Heart left ventricle (tissue), 16 donors: ENCODE measurements around the gene YIPF7. TPM values are rescaled to one million over a fixed set of nuclear protein-coding genes. Genes with fewer than 3 reads are reported as not detected.

Experiments used
- ATAC-seq, 4 donors: fragments of 200-7000 bp; cut with Tn5 transposase; one replicate each; pipeline ENCODE4 v1.9.1; 2020 to 2022; ENCODE audit warnings: moderate library complexity in 4 of 4, mild to moderate bottlenecking in 3 of 4, moderate number of reproducible peaks in 1 of 4
- DNase-seq, 5 donors: peaks; one replicate each; pipeline ENCODE4 v3.0.0-alpha.2; 2020
- H3K27ac ChIP-seq, 12 donors: fragments of 200-600 bp; sonication (generic) in 4 of 12; one replicate each; pipeline versions ENCODE4 v1.5.0 to v1.8.0; 2016 to 2022; ENCODE audit warnings: mild to moderate bottlenecking in 2 of 12
- H3K27me3 ChIP-seq, 9 donors: fragments of 200-600 bp; sonication (generic) in 2 of 9; one replicate each; pipeline versions ENCODE4 v1.5.1 to v1.8.0; 2016 to 2022; ENCODE audit warnings: mild to moderate bottlenecking in 3 of 9
- H3K36me3 ChIP-seq, 9 donors: fragments of 200-600 bp; sonication (generic) in 2 of 9; one replicate each; pipeline versions ENCODE4 v1.5.0 to v1.8.0; 2018 to 2022; ENCODE audit warnings: mild to moderate bottlenecking in 2 of 9
- H3K4me1 ChIP-seq, 12 donors: fragments of 200-600 bp; sonication (generic) in 4 of 12; one replicate each; pipeline versions ENCODE4 v1.5.0 to v1.8.0; 2016 to 2022; ENCODE audit warnings: mild to moderate bottlenecking in 3 of 12
- H3K4me3 ChIP-seq, 12 donors: fragments of 200-600 bp; sonication (generic) in 4 of 12; one replicate each; pipeline versions ENCODE4 v1.5.0 to v1.8.0; 2017 to 2022; ENCODE audit warnings: mild to moderate bottlenecking in 9 of 12, moderate library complexity in 4 of 12
- H3K9me3 ChIP-seq, 12 donors: fragments of 200-600 bp; sonication (generic) in 4 of 12; one replicate each; pipeline versions ENCODE4 v1.5.0 to v1.8.0; 2016 to 2022; ENCODE audit warnings: mild to moderate bottlenecking in 1 of 12
- POLR2A ChIP-seq, 2 donors: fragments of 450-650 bp; IDR thresholded peaks; one replicate each; pipeline ENCODE4 v1.6.1; 2017; ENCODE audit warnings: antibody characterized with exemption in 2 of 2, mild to moderate bottlenecking in 2 of 2, moderate library complexity in 2 of 2
- WGBS, 4 donors: extraction: QIAGEN DNeasy Blood & Tissue Kit in 2 of 4; methylation state at CpG; one replicate each; pipeline versions ENCODE4 v1.1.5 to v1.1.7; 2013 to 2018; 5-methylcytosine and 5-hydroxymethylcytosine counted together
- intact Hi-C, 10 donors: fragments of 100-400 bp; cut with DNase I; formaldehyde crosslinking; loops; one replicate each; pipeline versions ENCODE4 v1.11.1 to v1.14.2; 2022
- polyA plus RNA-seq, 2 donors: library from polyadenylated mRNA; stranded (reverse); fragments of 200-250 nt; gene quantifications; one replicate each; pipeline ENCODE4 v1.2.3, GENCODE V29; 2013
- total RNA-seq, 9 donors: library from RNA; depleted of rRNA in 2 of 9; stranded (reverse); fragments of >200 nt in 2 of 9; fragmentation: NEBNext Ultra II Directional in 3 of 9; extraction: Animal tissue kit (Norgen Biotek cat#: 25700) in 3 of 9; gene quantifications; one replicate each; pipeline versions ENCODE4 v1.1.0 to v1.2.4, GENCODE V29; 2016 to 2023
- TF ChIP-seq, protein P1 (sequence below), 12 donors: fragments of 200-600 bp; sonication (generic) in 4 of 12; IDR thresholded peaks; one replicate each; pipeline versions ENCODE4 v1.5.0 to v1.8.0; 2018 to 2022; ENCODE audit warnings: antibody characterized with exemption in 12 of 12, mild to moderate bottlenecking in 5 of 12
- donor health status: ischemic (EF 13 %, LVEDD 7.1; RV severe dilation, severe dysfunction).
- donor health status: healthy with polysubstance abuse.
- donor health status: DM: no; HTN: yes; CAD: no.
- donor health status: DM: no; HTN: no; CAD: no.
- donor health status: ischemic (EF 25% LVEDD 6.9; RV normal size, moderate dysfunction).
- donor health status: ischemic (EF 25% LVEDD 5.7; RV mildly dilated, moderate dysfunction).
- donor health status: healthy.
- donor health status: DM: yes; HTN: yes; CAD: no.
- donor health status: ischemic (EF 35%, LVEDD 5.7; RV mildly dilated, moderate dysfunction).
- donor health status: nonischemic (EF 11% LVEDD 7.7; RV severe dilation, severe dysfunction).
- donor health status: DM: yes; HTN: yes; CAD: no.
- donor health status: PGD.
- donor health status: ischemic (EF 29% LVEDD 5.4; RV normal size, mild dysfunction).
- donor health status: nonischemic (EF 23%, LVEDD 6.1; RV moderate dilation, normal function).

The YIPF7 gene
- total and polyA plus RNA-seq, 11 donors: 0.36 to 1.6 (median 1.1) TPM; not detected in 1

- WGBS, 4 donors: 67 to 88% (median 80%) methylated on average over 4 of the region's 4 CpGs
- no peak for DNase-seq
- no peak for ATAC-seq
- H3K9me3 ChIP-seq: no peaks in the 10 kb centered on the region
- TF ChIP-seq POLR2A (IDR thresholded peaks at IDR 0.05): no peak
- TF ChIP-seq, protein P1, sequence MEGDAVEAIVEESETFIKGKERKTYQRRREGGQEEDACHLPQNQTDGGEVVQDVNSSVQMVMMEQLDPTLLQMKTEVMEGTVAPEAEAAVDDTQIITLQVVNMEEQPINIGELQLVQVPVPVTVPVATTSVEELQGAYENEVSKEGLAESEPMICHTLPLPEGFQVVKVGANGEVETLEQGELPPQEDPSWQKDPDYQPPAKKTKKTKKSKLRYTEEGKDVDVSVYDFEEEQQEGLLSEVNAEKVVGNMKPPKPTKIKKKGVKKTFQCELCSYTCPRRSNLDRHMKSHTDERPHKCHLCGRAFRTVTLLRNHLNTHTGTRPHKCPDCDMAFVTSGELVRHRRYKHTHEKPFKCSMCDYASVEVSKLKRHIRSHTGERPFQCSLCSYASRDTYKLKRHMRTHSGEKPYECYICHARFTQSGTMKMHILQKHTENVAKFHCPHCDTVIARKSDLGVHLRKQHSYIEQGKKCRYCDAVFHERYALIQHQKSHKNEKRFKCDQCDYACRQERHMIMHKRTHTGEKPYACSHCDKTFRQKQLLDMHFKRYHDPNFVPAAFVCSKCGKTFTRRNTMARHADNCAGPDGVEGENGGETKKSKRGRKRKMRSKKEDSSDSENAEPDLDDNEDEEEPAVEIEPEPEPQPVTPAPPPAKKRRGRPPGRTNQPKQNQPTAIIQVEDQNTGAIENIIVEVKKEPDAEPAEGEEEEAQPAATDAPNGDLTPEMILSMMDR (IDR thresholded peaks at IDR 0.05): no peak
- H3K4me1 ChIP-seq: no peaks in the 10 kb centered on the region
- H3K27me3 ChIP-seq: no peaks in the 10 kb centered on the region
- H3K36me3 ChIP-seq: no peaks in the 10 kb centered on the region
- intact Hi-C loops: no loop called here
- no peak overlapping the region for H3K27ac ChIP-seq
- H3K4me3 ChIP-seq: no peak overlapping the region
These were observed 19.3 kb downstream of the YIPF7 start for GRCh38 chr4:44632089-44632488.

GRCh38 chr4:44629280-44629866, 22.1 kb downstream of the YIPF7 start:
- peak in 2 of 4 donors; percentile 58 to 62 for ATAC-seq
- H3K4me1 ChIP-seq: no peaks in the 10 kb centered on the region
- H3K4me3 ChIP-seq: no peak overlapping the region
- no peak for DNase-seq
- no peaks in the 10 kb centered on the region for H3K27me3 ChIP-seq
- 0 to 7% (median 2%) methylated on average over 2 of the region's 2 CpGs for WGBS, 4 donors
- intact Hi-C loops: loop anchor here in 8 of 10 donors (5.0 to 10.0 kb wide), 4 partner anchors 175 to 1497 kb away; no protein-coding TSS in a partner anchor
- H3K36me3 ChIP-seq: no peaks in the 10 kb centered on the region
- no peak overlapping the region for H3K27ac ChIP-seq
- TF ChIP-seq, protein P1 (IDR thresholded peaks at IDR 0.05): peak; percentile 48 to 75 (median 66)
- TF ChIP-seq POLR2A (IDR thresholded peaks at IDR 0.05): no peak
- H3K9me3 ChIP-seq: no peaks in the 10 kb centered on the region

DNA sequence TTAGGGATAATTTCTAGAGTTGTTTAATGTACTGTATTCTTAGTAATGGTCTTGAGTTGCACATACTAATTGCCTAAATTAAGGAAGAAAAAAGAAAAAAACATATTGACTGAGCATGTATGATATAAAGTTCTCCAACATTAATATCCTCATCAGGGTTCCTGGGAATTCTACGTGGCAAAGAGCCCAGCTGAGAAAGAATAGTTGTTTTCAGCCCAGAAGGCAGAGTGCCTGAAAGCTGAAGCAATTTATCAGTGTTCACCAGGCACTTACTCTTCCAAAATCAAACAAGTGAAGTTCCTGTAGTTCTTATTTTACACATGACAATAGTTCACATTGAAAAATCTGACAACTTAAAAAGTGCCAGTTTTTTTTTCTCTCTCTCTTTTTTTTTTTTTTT, 27.7 kb downstream of the YIPF7 start:
- Histone ChIP-seq H3K4me1 (no peaks in the 10 kb centered on the region), H3K4me3 (no peak overlapping the region), H3K9me3 (no peaks in the 10 kb centered on the region), H3K27ac (no peak overlapping the region), H3K36me3 (no peaks in the 10 kb centered on the region), H3K27me3 (no peaks in the 10 kb centered on the region)
- DNase-seq (no peak), ATAC-seq (no peak)
- TF ChIP-seq, protein P1 (IDR thresholded peaks at IDR 0.05): no peak
- TF ChIP-seq POLR2A (IDR thresholded peaks at IDR 0.05): no peak
- 28 to 61% (median 45%) methylated on average over 1 of the region's 1 CpG for WGBS, 4 donors
- intact Hi-C loops: loop anchor here in 5 of 10 donors (10.0 kb wide), 3 partner anchors 169 to 1489 kb away; no protein-coding TSS in a partner anchor

DNA sequence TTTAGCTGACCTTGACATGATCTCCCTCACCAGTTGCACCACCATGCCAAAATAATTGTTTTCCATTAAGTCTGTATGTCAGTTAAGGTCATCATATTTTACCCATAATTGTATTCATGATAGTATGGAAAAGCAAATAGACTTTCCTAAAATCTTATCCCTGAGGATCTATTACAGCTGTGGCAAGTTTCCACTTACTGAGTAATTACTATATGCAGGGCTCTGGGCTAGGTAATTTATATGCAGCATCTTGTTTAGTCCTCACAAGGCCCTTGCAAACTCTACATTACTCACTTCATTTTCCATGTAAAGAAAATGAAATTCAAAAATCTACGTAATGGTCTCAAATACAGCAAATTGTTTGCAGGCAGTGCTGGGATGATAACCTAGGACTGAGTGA, 34.8 kb downstream of the YIPF7 start:
- no peaks in the 10 kb centered on the region for H3K36me3 ChIP-seq
- intact Hi-C loops: no loop called here
- no peaks in the 10 kb centered on the region for H3K9me3 ChIP-seq
- no peak overlapping the region for H3K4me3 ChIP-seq
- no peak for DNase-seq
- ATAC-seq: no peak
- no peak for TF ChIP-seq POLR2A (IDR thresholded peaks at IDR 0.05)
- TF ChIP-seq, protein P1 (IDR thresholded peaks at IDR 0.05): no peak
- 77 to 90% (median 80%) methylated on average over 1 of the region's 1 CpG for WGBS, 4 donors
- H3K27ac ChIP-seq: no peak overlapping the region
- H3K4me1 ChIP-seq: no peaks in the 10 kb centered on the region
- no peaks in the 10 kb centered on the region for H3K27me3 ChIP-seq
